Muscle of leg (tissue), 11 donors: ENCODE results near the gene CCDC92B. TPM values are rescaled to one million over a fixed set of nuclear protein-coding genes. Genes with fewer than 3 reads are reported as not detected.
"Not testable (repeated sequence)": the region's sequence is repeated elsewhere in the genome, so short reads cannot be mapped to it uniquely, and the experiment has no call there.

Experiments
- DNase-seq: peaks from one replicate; pipeline ENCODE4 v3.0.0; 2013
- H3K27ac ChIP-seq: one replicate; pipeline ENCODE4 v1.5.1; 2013; ENCODE audit warnings: mild to moderate bottlenecking, low read length, control low read depth
- H3K27me3 ChIP-seq: one replicate; pipeline ENCODE4 v1.6.1; 2013; ENCODE audit warnings: low read length; ENCODE audit not compliant: control insufficient read depth, insufficient read depth
- H3K36me3 ChIP-seq: one replicate; pipeline ENCODE4 v1.6.1; 2013; ENCODE audit warnings: low read length; ENCODE audit not compliant: control insufficient read depth, insufficient read depth
- H3K4me1 ChIP-seq: one replicate; pipeline ENCODE4 v1.6.1; 2013; ENCODE audit warnings: low read length; ENCODE audit not compliant: control insufficient read depth, insufficient read depth
- H3K4me3 ChIP-seq: one replicate; pipeline ENCODE4 v1.5.1; 2013; ENCODE audit warnings: low read length, control low read depth
- H3K9me3 ChIP-seq: replicated peaks from 2 replicates; pipeline ENCODE4 v1.6.1; 2013; ENCODE audit warnings: low read depth, low read length; ENCODE audit not compliant: control insufficient read depth
- WGBS: methylation state at CpG from one replicate; pipeline ENCODE4 v1.1.5; 2013; ENCODE audit warnings: missing lambda C conversion rate; ENCODE audit not compliant: insufficient coverage; 5-methylcytosine and 5-hydroxymethylcytosine counted together
- polyA plus RNA-seq, 8 donors: library from polyadenylated mRNA; unstranded; fragments of 120-200 nt; gene quantifications; one replicate each; pipeline versions ENCODE4 v1.2.1 to v1.2.3, GENCODE V29; 2013; ENCODE audit warnings: inconsistent platforms in 1 of 8, low replicate concordance in 1 of 8; ENCODE audit not compliant: insufficient read length in 8 of 8, insufficient read depth in 1 of 8
- total RNA-seq: library from RNA; stranded (reverse); fragments of 120-200 nt; gene quantifications from one replicate; pipeline ENCODE4 v1.2.4, GENCODE V29; 2013

Gene CCDC92B
- total and polyA plus RNA-seq, 9 donors, result 0.08 to 0.25 (median 0.13) TPM

GRCh38 chr17:2704031-2704889, 45.2 kb downstream of the CCDC92B start:
- H3K27me3 ChIP-seq, result no peaks in the 10 kb centered on the region
- no peak overlapping the region for H3K27ac ChIP-seq
- H3K36me3 ChIP-seq, result peaks cover 43% of the 10 kb centered on the region
- 84% methylated on average over 37 of the region's 38 CpGs for WGBS
- H3K4me1 ChIP-seq, result peaks cover 24% of the 10 kb centered on the region
- H3K9me3 ChIP-seq, result no peaks in the 10 kb centered on the region
- no peak for DNase-seq
- no peak overlapping the region for H3K4me3 ChIP-seq

- no peak overlapping the region for H3K27ac ChIP-seq
Measured at GRCh38 chr17:2703606-2704005, 45.8 kb downstream of the CCDC92B start.

GRCh38 chr17:2703181-2703580, 46.3 kb downstream of the CCDC92B start:
- H3K9me3 ChIP-seq, result no peaks in the 10 kb centered on the region
- H3K27ac ChIP-seq, result no peak overlapping the region
- H3K4me1 ChIP-seq, result peaks cover 13% of the 10 kb centered on the region
- H3K4me3 ChIP-seq, result no peak overlapping the region
- DNase-seq, result no peak
- H3K36me3 ChIP-seq, result peaks cover 53% of the 10 kb centered on the region
- no peaks in the 10 kb centered on the region for H3K27me3 ChIP-seq
- WGBS, result 92% methylated on average over 19 of the region's 20 CpGs

More at GRCh38 chr17:2703606-2704005, 45.8 kb downstream of the CCDC92B start:
- Histone ChIP-seq H3K27me3 (no peaks in the 10 kb centered on the region), H3K4me1 (peaks cover 18% of the 10 kb centered on the region), H3K9me3 (no peaks in the 10 kb centered on the region), H3K36me3 (peaks cover 49% of the 10 kb centered on the region), H3K4me3 (no peak overlapping the region)
- 95% methylated on average over 12 of the region's 16 CpGs for WGBS
- DNase-seq, result no peak

- no peak for DNase-seq
- Histone ChIP-seq H3K4me1 (peaks cover 3% of the 10 kb centered on the region), H3K36me3 (peaks cover 63% of the 10 kb centered on the region), H3K27me3 (no peaks in the 10 kb centered on the region), H3K9me3 (no peaks in the 10 kb centered on the region), H3K4me3 (no peak overlapping the region), H3K27ac (no peak overlapping the region)
- 85% methylated on average over 18 of the region's 22 CpGs for WGBS
Measured at GRCh38 chr17:2701996-2702741, 47.3 kb downstream of the CCDC92B start.

- no peaks in the 10 kb centered on the region for H3K4me1 ChIP-seq
- H3K9me3 ChIP-seq, result no peaks in the 10 kb centered on the region
- H3K27ac ChIP-seq, result no peak overlapping the region
- H3K27me3 ChIP-seq, result no peaks in the 10 kb centered on the region
- 94% methylated on average over 41 of the region's 41 CpGs for WGBS
- no peak overlapping the region for H3K4me3 ChIP-seq
- DNase-seq, result no peak
- H3K36me3 ChIP-seq, result peaks cover 69% of the 10 kb centered on the region
Measured at GRCh38 chr17:2701161-2701995, 48.1 kb downstream of the CCDC92B start.

- no peaks in the 10 kb centered on the region for H3K9me3 ChIP-seq
- H3K4me1 ChIP-seq, result no peaks in the 10 kb centered on the region
- no peaks in the 10 kb centered on the region for H3K27me3 ChIP-seq
- H3K27ac ChIP-seq, result no peak overlapping the region
- peaks cover 76% of the 10 kb centered on the region for H3K36me3 ChIP-seq
- 85% methylated on average over 18 of the region's 27 CpGs for WGBS
- no peak for DNase-seq
- H3K4me3 ChIP-seq, result no peak overlapping the region
Measured at GRCh38 chr17:2700491-2701141, 48.8 kb downstream of the CCDC92B start.

- 91% methylated on average over 19 of the region's 20 CpGs for WGBS
Measured at GRCh38 chr17:2700030-2700490, 49.4 kb downstream of the CCDC92B start.

GRCh38 chr17:2699216-2699805, 50.1 kb downstream of the CCDC92B start:
- not testable (repeated sequence) for H3K4me3 ChIP-seq, H3K9me3 ChIP-seq, H3K27me3 ChIP-seq, DNase-seq, H3K4me1 ChIP-seq, H3K27ac ChIP-seq
- H3K36me3 ChIP-seq, result peaks cover 81% of the 10 kb centered on the region
- 75% methylated on average over 5 of the region's 18 CpGs for WGBS

More at GRCh38 chr17:2700030-2700490, 49.4 kb downstream of the CCDC92B start:
- peaks cover 81% of the 10 kb centered on the region for H3K36me3 ChIP-seq
- H3K4me3 ChIP-seq, result no peak overlapping the region
- no peaks in the 10 kb centered on the region for H3K27me3 ChIP-seq
- DNase-seq, result no peak
- H3K27ac ChIP-seq, result no peak overlapping the region
- H3K9me3 ChIP-seq, result no peaks in the 10 kb centered on the region
- no peaks in the 10 kb centered on the region for H3K4me1 ChIP-seq

GRCh38 chr17:2697611-2698162, 51.8 kb downstream of the CCDC92B start:
- peaks cover 83% of the 10 kb centered on the region for H3K36me3 ChIP-seq
- H3K4me1 ChIP-seq, result no peaks in the 10 kb centered on the region
- no peak overlapping the region for H3K27ac ChIP-seq
- H3K27me3 ChIP-seq, result no peaks in the 10 kb centered on the region
- no peak for DNase-seq
- no peak overlapping the region for H3K4me3 ChIP-seq
- no peaks in the 10 kb centered on the region for H3K9me3 ChIP-seq
- 96% methylated on average over 40 of the region's 40 CpGs for WGBS
